Activated T-cell treated with anti-CD3 and anti-CD28 coated beads, Interleukin-2, amount 50 U/mL, for 72 hours (primary cell): Measurements from ENCODE around the gene CDHR3. TPM values are rescaled to one million over a fixed set of nuclear protein-coding genes. Genes with fewer than 3 reads are reported as not detected.
"Not testable (repeated sequence)": the region's sequence is repeated elsewhere in the genome, so short reads cannot be mapped to it uniquely, and the experiment has no call there.

Source experiments
- ATAC-seq, 2 donors: fragments of 150-1000 bp; cut with Tn5 transposase; replicated peaks in 1 of 2; 2 replicates each; pipeline ENCODE4 v1.10.0; 2021; ENCODE audit warnings: moderate library complexity in 2 of 2, mild to moderate bottlenecking in 1 of 2
- DNase-seq, 2 donors: peaks; one replicate each; pipeline ENCODE4 v3.0.0; 2021 to 2022; ENCODE audit warnings: mixed read lengths in 1 of 2
- H3K27ac Mint-ChIP-seq: one replicate; pipeline ENCODE4 v1.8.0; 2022; ENCODE audit warnings: mild to moderate bottlenecking, moderate library complexity, mixed read lengths
- H3K27me3 Mint-ChIP-seq: one replicate; pipeline ENCODE4 v1.8.0; 2022; ENCODE audit warnings: low read depth, mixed read lengths
- H3K36me3 Mint-ChIP-seq, 2 donors: one replicate each; pipeline ENCODE4 v1.8.0; 2022; ENCODE audit warnings: mixed read lengths in 2 of 2, mild to moderate bottlenecking in 1 of 2; ENCODE audit not compliant: insufficient read depth in 2 of 2
- H3K4me1 Mint-ChIP-seq: one replicate; pipeline ENCODE4 v1.8.0; 2022; ENCODE audit warnings: low read depth, mixed read lengths
- H3K4me3 Mint-ChIP-seq, 2 donors: one replicate each; pipeline ENCODE4 v1.8.0; 2022; ENCODE audit warnings: mild to moderate bottlenecking in 2 of 2, mixed read lengths in 2 of 2, moderate library complexity in 2 of 2
- H3K9me3 Mint-ChIP-seq, 2 donors: one replicate each; pipeline ENCODE4 v1.8.0; 2022; ENCODE audit warnings: mixed read lengths in 2 of 2
- total RNA-seq, 2 donors: library from RNA; stranded (reverse); gene quantifications; one replicate each; pipeline ENCODE4 v1.2.3, GENCODE V29; 2022

Gene CDHR3
- total RNA-seq, 2 donors from 2014 or later, result 0.51 to 0.79 TPM

DNA sequence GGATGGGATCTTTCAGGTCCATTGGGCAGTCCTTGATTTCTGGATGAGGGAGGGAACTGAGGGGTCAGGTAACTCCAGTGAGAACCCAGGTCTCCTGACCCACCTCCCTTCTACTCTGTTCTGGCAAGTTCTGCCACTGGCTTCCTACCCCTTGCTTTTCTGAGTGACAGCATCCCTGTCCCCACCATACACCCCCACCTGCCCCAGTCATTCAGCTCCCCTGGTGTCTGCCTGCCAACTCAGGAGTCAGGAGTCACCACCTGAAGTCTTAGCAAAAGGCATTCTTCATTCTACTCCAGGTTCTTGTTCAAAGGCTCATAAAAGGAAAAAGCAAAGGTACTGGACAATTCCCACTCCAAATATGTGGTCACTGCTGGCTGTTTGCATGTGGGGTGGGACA lies 26.6 kb downstream of the CDHR3 start:
- ATAC-seq, result no peak
- H3K4me1 Mint-ChIP-seq, result peaks cover 7% of the 10 kb centered on the region

DNA sequence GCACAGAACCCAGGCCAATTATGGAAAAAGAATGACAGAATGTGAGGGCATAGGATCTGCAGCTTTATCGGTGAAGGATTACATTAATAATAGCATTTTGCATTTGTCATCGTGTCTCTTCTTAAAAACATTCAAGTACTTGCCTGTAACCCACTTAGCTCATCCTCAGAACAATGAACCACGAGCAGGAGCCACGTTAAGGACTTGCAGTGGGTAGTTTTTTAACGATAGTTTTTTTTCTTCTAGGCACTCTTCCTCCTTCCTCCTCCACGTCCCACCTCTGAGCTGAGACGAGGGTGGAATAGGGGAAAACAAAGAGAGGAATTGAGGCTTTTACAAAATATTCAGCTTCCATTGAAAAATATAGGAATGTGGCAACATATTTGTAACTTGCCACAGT lies 27.1 kb downstream of the CDHR3 start:
- no peak overlapping the region for H3K4me3 Mint-ChIP-seq
- H3K27me3 Mint-ChIP-seq, result no peaks in the 10 kb centered on the region
- DNase-seq, result no peak
- no peaks in the 10 kb centered on the region for H3K9me3 Mint-ChIP-seq
- H3K4me1 Mint-ChIP-seq, result peaks cover 7% of the 10 kb centered on the region
- no peak overlapping the region for H3K27ac Mint-ChIP-seq
- no peak for ATAC-seq
- no peaks in the 10 kb centered on the region for H3K36me3 Mint-ChIP-seq

More for the DNA sequence above, 26.6 kb downstream of the CDHR3 start:
- Mint-ChIP-seq H3K36me3 (no peaks in the 10 kb centered on the region), H3K4me3 (no peak overlapping the region), H3K9me3 (no peaks in the 10 kb centered on the region), H3K27ac (no peak overlapping the region), H3K27me3 (no peaks in the 10 kb centered on the region)
- no peak for DNase-seq

DNA sequence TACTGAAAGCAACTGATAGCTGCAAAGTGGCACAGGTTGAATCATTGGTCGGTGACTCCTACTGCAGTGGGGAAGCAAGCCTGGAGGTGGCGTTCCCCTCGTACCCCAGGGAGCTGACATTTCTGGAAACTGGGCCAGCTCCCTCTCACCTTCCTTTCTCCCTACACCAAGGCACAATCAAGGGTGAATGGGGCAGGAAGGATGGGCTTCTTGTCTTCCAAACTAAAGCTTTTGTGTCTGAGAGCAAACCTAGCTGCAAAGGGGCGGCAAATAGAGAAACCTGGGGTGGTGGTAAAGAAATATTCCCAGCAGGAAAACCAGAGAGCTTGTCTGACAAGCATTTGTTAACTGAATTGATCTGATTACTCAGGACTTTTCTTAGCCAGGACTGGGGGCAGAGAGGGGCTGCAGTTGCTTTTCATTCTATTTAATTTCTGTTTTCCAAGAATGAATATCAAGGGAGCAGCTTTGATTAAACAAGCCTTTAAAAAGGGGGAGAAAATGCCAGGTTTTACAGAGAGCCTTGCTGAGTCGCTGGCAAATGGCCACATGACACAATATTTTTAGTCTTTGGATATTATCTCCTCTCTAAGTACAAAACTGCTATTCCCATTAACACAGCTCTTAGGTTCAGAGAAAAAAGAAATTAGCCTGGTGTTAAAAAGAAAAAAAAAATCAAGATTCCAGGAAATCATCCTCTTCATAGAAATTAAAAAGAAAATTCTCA lies 27.8 kb downstream of the CDHR3 start:
- no peak overlapping the region for H3K27ac Mint-ChIP-seq
- ATAC-seq, result no peak

GRCh38 chr7:105992905-105993304 lies 29.8 kb downstream of the CDHR3 start:
- Mint-ChIP-seq H3K27me3 (no peaks in the 10 kb centered on the region), H3K4me3 (no peak overlapping the region), H3K36me3 (no peaks in the 10 kb centered on the region), H3K27ac (no peak overlapping the region), H3K4me1 (peaks cover 7% of the 10 kb centered on the region), H3K9me3 (no peaks in the 10 kb centered on the region)
- ATAC-seq, result no peak
- no peak for DNase-seq

More for the DNA sequence above, 27.8 kb downstream of the CDHR3 start:
- no peak overlapping the region for H3K4me3 Mint-ChIP-seq
- no peaks in the 10 kb centered on the region for H3K36me3 Mint-ChIP-seq
- H3K27me3 Mint-ChIP-seq, result no peaks in the 10 kb centered on the region
- no peak for DNase-seq
- peaks cover 7% of the 10 kb centered on the region for H3K4me1 Mint-ChIP-seq
- no peaks in the 10 kb centered on the region for H3K9me3 Mint-ChIP-seq

- no peak overlapping the region for H3K27ac Mint-ChIP-seq
- ATAC-seq (no peak), DNase-seq (no peak)
- H3K4me3 Mint-ChIP-seq, result no peak overlapping the region
- no peaks in the 10 kb centered on the region for H3K9me3 Mint-ChIP-seq
- no peaks in the 10 kb centered on the region for H3K36me3 Mint-ChIP-seq
- peaks cover 7% of the 10 kb centered on the region for H3K4me1 Mint-ChIP-seq
- no peaks in the 10 kb centered on the region for H3K27me3 Mint-ChIP-seq
These were observed 34.0 kb downstream of the CDHR3 start for GRCh38 chr7:105996860-105997737.

GRCh38 chr7:105999256-105999655 lies 36.2 kb downstream of the CDHR3 start:
- no peak for ATAC-seq
- H3K27ac Mint-ChIP-seq, result no peak overlapping the region
- no peaks in the 10 kb centered on the region for H3K36me3 Mint-ChIP-seq
- no peak overlapping the region for H3K4me3 Mint-ChIP-seq
- H3K9me3 Mint-ChIP-seq, result no peaks in the 10 kb centered on the region
- DNase-seq, result no peak
- no peaks in the 10 kb centered on the region for H3K4me1 Mint-ChIP-seq
- no peaks in the 10 kb centered on the region for H3K27me3 Mint-ChIP-seq

GRCh38 chr7:106001196-106001595 lies 38.1 kb downstream of the CDHR3 start:
- Mint-ChIP-seq H3K4me1 (no peaks in the 10 kb centered on the region), H3K4me3 (no peak overlapping the region), H3K27ac (no peak overlapping the region), H3K27me3 (no peaks in the 10 kb centered on the region), H3K36me3 (peaks cover 0 to 6% of the 10 kb centered on the region in 2 donors), H3K9me3 (peaks cover 5 to 6% of the 10 kb centered on the region in 2 donors)
- DNase-seq, result no peak
- ATAC-seq, result no peak

DNA sequence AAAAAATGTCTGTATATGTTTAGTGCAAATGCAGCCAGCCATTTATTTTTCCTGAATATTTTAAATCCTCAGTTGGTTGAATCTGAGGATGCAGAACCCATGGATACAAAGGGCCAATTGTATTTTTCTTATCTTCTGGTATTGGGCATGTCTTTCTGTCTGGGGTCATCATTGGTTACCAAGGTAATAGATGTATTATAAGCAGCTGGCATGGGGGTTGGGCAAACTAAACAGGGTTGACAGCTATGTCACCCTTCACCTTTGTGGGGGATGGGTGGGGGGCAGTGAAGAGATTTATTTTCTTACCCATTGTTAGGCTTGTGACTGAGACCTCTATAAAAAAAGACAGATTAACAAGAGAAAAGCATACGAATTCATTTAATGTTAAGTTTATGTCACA lies 38.8 kb downstream of the CDHR3 start:
- no peak overlapping the region for H3K27ac Mint-ChIP-seq
- DNase-seq (no peak), ATAC-seq (no peak)
- peaks cover 6 to 7% of the 10 kb centered on the region in 2 donors for H3K9me3 Mint-ChIP-seq
- H3K27me3 Mint-ChIP-seq, result no peaks in the 10 kb centered on the region
- H3K4me3 Mint-ChIP-seq, result no peak overlapping the region
- peaks cover 0 to 7% of the 10 kb centered on the region in 2 donors for H3K36me3 Mint-ChIP-seq
- no peaks in the 10 kb centered on the region for H3K4me1 Mint-ChIP-seq

DNA sequence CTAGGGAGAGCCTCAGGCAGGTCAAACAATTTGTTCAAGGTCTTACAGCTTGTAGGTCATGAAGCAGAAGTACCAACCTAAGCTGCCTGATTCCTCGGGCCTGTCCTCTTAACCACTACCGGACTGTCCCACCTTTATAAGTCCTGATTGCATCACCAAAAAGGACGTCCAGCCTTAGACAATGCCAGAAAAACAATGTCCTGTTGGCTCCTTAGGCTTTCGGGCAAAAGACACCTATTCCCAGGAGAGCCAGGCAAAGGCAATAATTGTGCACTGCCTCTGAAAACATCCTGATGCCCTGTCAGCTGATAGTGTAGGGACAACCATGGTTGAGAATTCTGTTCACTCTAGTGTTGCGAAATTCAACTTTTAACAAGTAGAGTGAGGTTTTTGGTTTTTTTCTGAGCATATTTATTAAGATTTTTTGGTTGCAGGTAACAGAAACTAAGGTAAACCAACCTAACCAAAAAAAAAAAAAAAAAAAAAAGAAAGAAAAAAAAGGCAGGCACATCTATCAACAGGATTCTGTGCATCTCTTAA lies 40.5 kb downstream of the CDHR3 start:
- no peak for DNase-seq
- Mint-ChIP-seq H3K27me3 (no peaks in the 10 kb centered on the region), H3K4me3 (no peak overlapping the region), H3K9me3 (peaks cover 12 to 14% of the 10 kb centered on the region in 2 donors), H3K4me1 (no peaks in the 10 kb centered on the region), H3K36me3 (peaks cover 9 to 16% of the 10 kb centered on the region in 2 donors), H3K27ac (no peak overlapping the region)
- no peak for ATAC-seq

DNA sequence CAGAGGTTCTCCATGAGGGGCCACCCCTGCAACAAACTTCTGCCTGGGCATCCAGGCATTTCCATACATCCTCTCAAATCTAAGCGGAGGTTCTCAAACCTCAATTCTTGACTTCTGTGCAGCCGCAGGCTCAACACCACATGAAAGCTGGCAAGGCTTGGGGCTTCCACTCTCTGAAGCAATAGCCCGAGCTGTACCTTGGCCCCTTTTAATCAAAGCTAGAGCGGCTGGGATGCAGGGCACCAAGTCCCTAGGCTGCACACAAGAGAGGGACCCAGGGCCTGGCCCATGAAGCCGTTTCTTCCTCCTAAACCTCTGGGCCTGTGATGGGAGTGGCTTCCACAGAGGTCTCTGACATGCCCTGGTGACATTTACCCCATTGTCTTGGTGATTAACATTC lies 43.8 kb downstream of the CDHR3 start:
- H3K9me3 Mint-ChIP-seq, result peaks cover 12 to 14% of the 10 kb centered on the region in 2 donors
- DNase-seq (no peak), ATAC-seq (no peak)
- H3K4me1 Mint-ChIP-seq, result peaks cover 16% of the 10 kb centered on the region
- H3K4me3 Mint-ChIP-seq, result no peak overlapping the region
- H3K27me3 Mint-ChIP-seq, result peaks cover 10% of the 10 kb centered on the region
- no peak overlapping the region for H3K27ac Mint-ChIP-seq
- H3K36me3 Mint-ChIP-seq, result peaks cover 12 to 16% of the 10 kb centered on the region in 2 donors

DNA sequence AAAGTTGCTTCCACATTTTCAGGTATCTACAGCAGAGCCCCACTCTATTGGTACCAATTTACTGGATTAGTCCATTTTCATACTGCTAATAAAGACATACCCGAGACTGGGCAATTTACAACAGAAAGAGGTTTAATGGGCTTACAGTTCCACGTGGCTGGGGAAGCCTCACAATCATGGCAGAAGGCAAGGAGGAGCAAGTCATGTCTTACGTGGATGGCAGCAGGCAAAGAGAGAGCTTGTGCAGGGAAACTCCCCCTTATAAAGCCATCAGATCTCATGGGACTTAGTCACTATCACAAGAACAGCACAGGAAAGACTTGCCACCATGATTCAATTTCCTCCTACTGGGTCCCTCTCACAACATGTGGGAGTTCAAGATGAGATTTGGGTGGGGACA lies 44.7 kb downstream of the CDHR3 start:
- ATAC-seq, DNase-seq, H3K27ac Mint-ChIP-seq, H3K27me3 Mint-ChIP-seq, H3K4me3 Mint-ChIP-seq: not testable (repeated sequence)
- Mint-ChIP-seq H3K4me1 (peaks cover 23% of the 10 kb centered on the region), H3K9me3 (peaks cover 12 to 14% of the 10 kb centered on the region in 2 donors), H3K36me3 (peaks cover 12 to 16% of the 10 kb centered on the region in 2 donors)

DNA sequence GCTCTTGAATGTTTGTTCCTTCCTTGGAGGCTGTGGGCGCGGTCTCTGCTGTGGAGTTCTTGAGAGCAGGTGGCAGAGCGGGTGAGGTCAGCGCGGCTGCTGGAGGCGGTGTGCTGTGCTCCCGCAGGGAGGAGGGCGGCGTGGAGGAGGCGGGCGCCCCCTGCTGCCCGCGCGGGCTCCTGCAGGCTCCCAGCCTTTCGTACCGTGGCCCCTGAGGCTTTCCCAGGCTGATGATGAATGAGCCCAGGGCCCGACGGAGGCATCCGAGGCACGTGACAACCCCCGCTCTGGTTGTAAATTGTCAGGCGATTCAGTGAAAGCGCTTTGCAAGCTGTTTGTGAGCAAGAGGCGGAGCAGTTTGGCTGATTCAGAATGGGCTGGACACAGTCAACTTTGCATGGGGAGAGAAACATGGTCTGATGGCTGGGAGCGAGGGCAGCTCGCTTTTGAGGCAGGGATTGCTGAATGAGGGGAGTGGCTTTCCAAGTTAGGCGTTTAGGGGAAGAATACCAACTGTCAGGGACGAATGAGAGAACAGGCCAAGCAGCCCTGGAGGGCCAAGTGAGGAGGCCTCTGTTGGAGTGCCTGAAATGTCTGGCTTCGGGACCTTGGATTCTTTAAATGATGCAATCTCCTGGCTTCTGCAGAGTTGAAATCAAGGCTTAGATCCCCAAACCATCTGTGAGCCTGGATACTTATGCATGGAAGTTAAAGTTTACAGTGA lies 46.6 kb downstream of the CDHR3 start:
- Mint-ChIP-seq H3K27ac (peak overlapping the region; percentile 12), H3K27me3 (peaks cover 10% of the 10 kb centered on the region), H3K9me3 (peaks cover 12 to 14% of the 10 kb centered on the region in 2 donors), H3K4me3 (peak overlapping the region; percentile 5 to 16), H3K36me3 (peaks cover 12 to 16% of the 10 kb centered on the region in 2 donors), H3K4me1 (peaks cover 23% of the 10 kb centered on the region)
- DNase-seq, result peak; percentile 80 to 89
- ATAC-seq, result peak; percentile 97 to 99
